ENCODE results near the gene GSTT2B. TPM values are rescaled to one million over a fixed set of nuclear protein-coding genes. Genes with fewer than 3 reads are reported as not detected.
"Not testable (repeated sequence)": the region's sequence is repeated elsewhere in the genome, so short reads cannot be mapped to it uniquely, and the experiment has no call there.

GSTT2B gene
- total RNA-seq, 1 donor from 2014 or later: 0.44 TPM

GRCh38 chr22:23986538-23987178, 25.7 kb upstream of the GSTT2B start:
- intact Hi-C loops (cut with micrococcal nuclease): loop anchor here (5.0 to 10.0 kb wide), 2 partner anchors 438 to 541 kb away; partner anchors contain the start of gene ADORA2A

- intact Hi-C loops (cut with micrococcal nuclease): loop anchor here (5.0 to 10.0 kb wide), 2 partner anchors 439 to 541 kb away; partner anchors contain the start of gene ADORA2A
Measured at GRCh38 chr22:23986089-23986488, 25.1 kb upstream of the GSTT2B start.

- intact Hi-C loops (cut with micrococcal nuclease): loop anchor here (5.0 to 10.0 kb wide), 2 partner anchors 173 to 440 kb away; partner anchors contain the start of gene ADORA2A
Measured at GRCh38 chr22:23984430-23984829, 23.4 kb upstream of the GSTT2B start.

- intact Hi-C loops (cut with micrococcal nuclease): loop anchor here (5.0 to 10.0 kb wide), 2 partner anchors 177 to 444 kb away; partner anchors contain the start of gene ADORA2A
Measured at GRCh38 chr22:23980567-23980966, 19.6 kb upstream of the GSTT2B start.

GRCh38 chr22:23979557-23980240, 18.7 kb upstream of the GSTT2B start, which contains the start of gene GSTT2:
GSTT2 (plus strand) TSS chr22:23980134.
- intact Hi-C loops (cut with micrococcal nuclease): loop anchor here (5.0 to 10.0 kb wide), 2 partner anchors 178 to 445 kb away; partner anchors contain the start of gene ADORA2A

- intact Hi-C loops (cut with micrococcal nuclease): not testable (repeated sequence)
Measured at GRCh38 chr22:23977304-23977703, 16.3 kb upstream of the GSTT2B start.

- intact Hi-C loops (cut with micrococcal nuclease): not testable (repeated sequence)
Measured at GRCh38 chr22:23974836-23975352, 13.9 kb upstream of the GSTT2B start.

- intact Hi-C loops (cut with micrococcal nuclease): not testable (repeated sequence)
Measured at GRCh38 chr22:23974345-23974744, 13.3 kb upstream of the GSTT2B start, which contains the start of gene DDT. DDT (minus strand) TSS chr22:23974441; CDS start chr22:23974414, 27 bp downstream.

GRCh38 chr22:23971927-23972326, 10.9 kb upstream of the GSTT2B start:
- intact Hi-C loops (cut with micrococcal nuclease): not testable (repeated sequence)

GRCh38 chr22:23970816-23971486, 10.0 kb upstream of the GSTT2B start:
- intact Hi-C loops (cut with micrococcal nuclease): no loop called here

- intact Hi-C loops (cut with micrococcal nuclease): no loop called here
Measured at GRCh38 chr22:23970201-23970641, 9.2 kb upstream of the GSTT2B start.

- intact Hi-C loops (cut with micrococcal nuclease): no loop called here
Measured at GRCh38 chr22:23969071-23969470, 8.1 kb upstream of the GSTT2B start.

- intact Hi-C loops (cut with micrococcal nuclease): not testable (repeated sequence)
Measured at GRCh38 chr22:23966568-23966967, 5.6 kb upstream of the GSTT2B start, which contains the start of gene DDTL. DDTL (plus strand) TSS chr22:23966888; CDS start chr22:23966915, 27 bp downstream.

- intact Hi-C loops (cut with micrococcal nuclease): not testable (repeated sequence)
Measured at GRCh38 chr22:23966094-23966493, 5.1 kb upstream of the GSTT2B start.

GRCh38 chr22:23956301-23956900, 4.6 kb downstream of the GSTT2B start:
- intact Hi-C loops (cut with micrococcal nuclease): loop anchor here (5.0 kb wide), 4 partner anchors 94 to 414 kb away; partner anchors contain the start of gene CHCHD10

GRCh38 chr22:23955886-23956285, 5.1 kb downstream of the GSTT2B start:
- intact Hi-C loops (cut with micrococcal nuclease): loop anchor here (5.0 kb wide), 4 partner anchors 94 to 414 kb away; partner anchors contain the start of gene CHCHD10

GRCh38 chr22:23954991-23955305, 6.0 kb downstream of the GSTT2B start:
- intact Hi-C loops (cut with micrococcal nuclease): loop anchor here (5.0 kb wide), 4 partner anchors 93 to 413 kb away; partner anchors contain the start of gene CHCHD10

- intact Hi-C loops (cut with micrococcal nuclease): not testable (repeated sequence)
Measured at GRCh38 chr22:23954193-23954990, 6.6 kb downstream of the GSTT2B start.

- intact Hi-C loops (cut with micrococcal nuclease): not testable (repeated sequence)
Measured at GRCh38 chr22:23953485-23953884, 7.5 kb downstream of the GSTT2B start.

Measured in T-helper 1 cell treated with Interleukin-12 subunit alpha and Interleukin-12 subunit beta and Interleukin-4 antibody, amounts not matched to agents 30 ng/mL and 1 ng/mL, for 36 hours (primary cell).